ENCODE results near the gene PRR12. TPM values are rescaled to one million over a fixed set of nuclear protein-coding genes. Genes with fewer than 3 reads are reported as not detected.
"Not testable (repeated sequence)": the region's sequence is repeated elsewhere in the genome, so short reads cannot be mapped to it uniquely, and the experiment has no call there.

PRR12 gene
- total RNA-seq, 1 experiment from 2014 or later: 40.4 TPM

DNA sequence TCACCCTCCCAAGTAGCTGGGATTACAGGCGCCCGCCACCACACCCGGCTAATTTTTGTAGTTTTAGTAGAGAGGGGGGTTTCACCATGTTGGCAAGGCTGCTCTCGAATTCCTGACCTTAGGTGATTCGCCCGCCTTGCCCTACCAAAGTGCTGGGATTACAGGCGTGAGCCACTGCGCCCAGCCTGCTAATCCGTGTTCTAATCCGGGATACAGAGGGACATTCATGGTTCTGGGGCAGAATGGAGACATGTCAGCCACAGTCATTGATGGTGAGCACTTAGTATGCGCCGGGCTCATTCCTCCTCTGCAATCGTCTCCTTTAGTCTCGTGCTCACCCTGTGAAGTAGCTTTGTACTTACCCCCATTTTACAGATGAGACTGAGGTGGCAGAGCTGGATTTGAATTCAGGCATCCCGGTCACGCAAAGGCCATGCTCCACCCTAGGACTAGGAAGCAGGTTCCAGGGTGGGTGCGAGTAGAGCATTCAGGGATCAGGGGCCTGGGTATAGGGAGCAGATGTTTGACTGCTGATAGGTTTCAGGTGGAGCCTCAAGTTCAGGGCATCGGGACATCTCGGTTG, 40.7 kb downstream of the PRR12 start:
- POLR2A ChIA-PET (ENCODE audit: unreplicated experiment): interaction anchor here (0.7 to 1.7 kb wide), 2 partner anchors 8 to 9 kb away, joined by 5 to 12 read pairs; partner anchors contain the start of gene RRAS
- intact Hi-C loops (cut with micrococcal nuclease; ENCODE audit: unreplicated experiment): no loop called here
- no peak for TF ChIP-seq EZH2 (IDR thresholded peaks at IDR 0.05; ENCODE audit: low read depth)
- TF ChIP-seq, protein P1, sequence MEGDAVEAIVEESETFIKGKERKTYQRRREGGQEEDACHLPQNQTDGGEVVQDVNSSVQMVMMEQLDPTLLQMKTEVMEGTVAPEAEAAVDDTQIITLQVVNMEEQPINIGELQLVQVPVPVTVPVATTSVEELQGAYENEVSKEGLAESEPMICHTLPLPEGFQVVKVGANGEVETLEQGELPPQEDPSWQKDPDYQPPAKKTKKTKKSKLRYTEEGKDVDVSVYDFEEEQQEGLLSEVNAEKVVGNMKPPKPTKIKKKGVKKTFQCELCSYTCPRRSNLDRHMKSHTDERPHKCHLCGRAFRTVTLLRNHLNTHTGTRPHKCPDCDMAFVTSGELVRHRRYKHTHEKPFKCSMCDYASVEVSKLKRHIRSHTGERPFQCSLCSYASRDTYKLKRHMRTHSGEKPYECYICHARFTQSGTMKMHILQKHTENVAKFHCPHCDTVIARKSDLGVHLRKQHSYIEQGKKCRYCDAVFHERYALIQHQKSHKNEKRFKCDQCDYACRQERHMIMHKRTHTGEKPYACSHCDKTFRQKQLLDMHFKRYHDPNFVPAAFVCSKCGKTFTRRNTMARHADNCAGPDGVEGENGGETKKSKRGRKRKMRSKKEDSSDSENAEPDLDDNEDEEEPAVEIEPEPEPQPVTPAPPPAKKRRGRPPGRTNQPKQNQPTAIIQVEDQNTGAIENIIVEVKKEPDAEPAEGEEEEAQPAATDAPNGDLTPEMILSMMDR (conservative IDR thresholded peaks at IDR 0.05): no peak
- Histone ChIP-seq H3K4me2 (no peak overlapping the region), H3K27me3 (ENCODE audit: insufficient read depth, low read depth) (no peaks in the 10 kb centered on the region), H3K9me3 (ENCODE audit: insufficient read depth, low read depth) (no peaks in the 10 kb centered on the region), H3K27ac (no peak overlapping the region), H3K79me2 (ENCODE audit: low read depth) (no peaks in the 10 kb centered on the region), H2AFZ (no peak overlapping the region), H3F3A (ENCODE audit: insufficient read depth, low read depth) (peaks cover 39% of the 10 kb centered on the region), H3K4me3 (no peak overlapping the region), H3K36me3 (ENCODE audit: low read depth) (peaks cover 4% of the 10 kb centered on the region; the same call in 1 of the 2 replicates), H3K4me1 (replicated peaks; ENCODE audit: insufficient read depth) (no peaks in the 10 kb centered on the region), H3K9me2 (ENCODE audit: insufficient read depth) (no peaks in the 10 kb centered on the region), H4K20me1 (ENCODE audit: insufficient read depth) (peaks cover 4% of the 10 kb centered on the region)
- BruUV-seq (replicated peaks): TSS peak; percentile 4
- DNase-seq: no peak
- CTCF ChIA-PET: no interaction called here

DNA sequence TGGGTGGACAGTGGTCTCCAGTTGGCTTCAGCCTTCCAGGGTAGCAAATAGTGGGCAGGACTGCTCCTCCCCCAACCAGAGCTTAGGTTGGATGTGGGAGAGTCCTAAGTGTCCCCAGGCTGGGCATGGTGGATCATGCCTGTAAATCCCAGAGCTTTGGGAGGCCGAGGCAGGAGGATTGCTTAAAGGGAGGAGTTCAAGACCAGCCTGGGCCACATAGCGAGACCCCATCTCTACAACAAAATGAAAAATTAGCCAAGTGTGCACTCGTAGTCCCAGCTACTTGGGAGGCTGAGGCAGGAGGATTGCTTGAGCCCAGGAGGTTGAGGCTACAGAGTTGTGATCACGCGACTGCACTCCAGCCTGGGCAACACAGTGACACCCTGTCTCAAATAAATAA, 41.6 kb downstream of the PRR12 start:
- POLR2A ChIA-PET (ENCODE audit: unreplicated experiment): interaction anchor here (0.7 kb wide), 1 partner anchor 8 kb away, joined by 5 read pairs; no protein-coding TSS in a partner anchor

DNA sequence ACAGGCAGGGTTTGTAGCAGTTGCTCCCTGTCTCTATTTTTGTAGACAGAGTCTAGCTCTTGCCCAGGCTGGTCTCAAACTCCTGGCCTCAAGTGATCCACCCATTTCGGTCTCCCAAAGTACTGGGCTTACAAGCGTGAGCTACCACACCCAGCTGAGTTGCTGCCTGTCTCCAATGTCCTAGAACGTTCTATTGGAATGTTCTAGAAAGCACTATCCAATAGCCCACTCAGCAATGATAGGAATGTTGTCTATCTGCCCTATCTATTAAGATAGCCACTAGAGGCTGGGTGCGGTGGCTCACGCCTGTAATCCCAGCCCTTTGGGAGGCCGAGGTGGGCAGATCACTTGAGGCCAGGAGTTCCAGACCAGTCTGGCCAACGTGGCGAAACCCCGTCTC, 42.3 kb downstream of the PRR12 start:
- H3K27ac ChIP-seq; H4K20me1 ChIP-seq (ENCODE audit: insufficient read depth); H2AFZ ChIP-seq; BruUV-seq (replicated peaks); H3K4me2 ChIP-seq; intact Hi-C loops (cut with micrococcal nuclease; ENCODE audit: unreplicated experiment); POLR2A ChIA-PET (ENCODE audit: unreplicated experiment); H3K9me3 ChIP-seq (ENCODE audit: insufficient read depth, low read depth); H3K79me2 ChIP-seq (ENCODE audit: low read depth); H3K4me3 ChIP-seq; H3K27me3 ChIP-seq (ENCODE audit: insufficient read depth, low read depth); H3K4me1 ChIP-seq (replicated peaks; ENCODE audit: insufficient read depth); H3K36me3 ChIP-seq (ENCODE audit: low read depth); DNase-seq; CTCF ChIA-PET; H3K9me2 ChIP-seq (ENCODE audit: insufficient read depth): not testable (repeated sequence)
- H3F3A ChIP-seq (ENCODE audit: insufficient read depth, low read depth): peaks cover 36% of the 10 kb centered on the region

More for the DNA sequence above, 41.6 kb downstream of the PRR12 start:
- TF ChIP-seq, protein P1 (conservative IDR thresholded peaks at IDR 0.05): no peak
- TF ChIP-seq EZH2 (IDR thresholded peaks at IDR 0.05; ENCODE audit: low read depth): no peak
- Histone ChIP-seq H3K27me3 (ENCODE audit: insufficient read depth, low read depth) (no peaks in the 10 kb centered on the region), H3K9me2 (ENCODE audit: insufficient read depth) (no peaks in the 10 kb centered on the region), H3K9me3 (ENCODE audit: insufficient read depth, low read depth) (no peaks in the 10 kb centered on the region), H3K4me2 (no peak overlapping the region), H3K36me3 (ENCODE audit: low read depth) (peaks cover 4% of the 10 kb centered on the region; the same call in 1 of the 2 replicates), H3K79me2 (ENCODE audit: low read depth) (no peaks in the 10 kb centered on the region), H4K20me1 (ENCODE audit: insufficient read depth) (peaks cover 4% of the 10 kb centered on the region), H3F3A (ENCODE audit: insufficient read depth, low read depth) (peaks cover 35% of the 10 kb centered on the region), H3K27ac (no peak overlapping the region), H3K4me1 (replicated peaks; ENCODE audit: insufficient read depth) (no peaks in the 10 kb centered on the region), H2AFZ (no peak overlapping the region), H3K4me3 (no peak overlapping the region)
- intact Hi-C loops (cut with micrococcal nuclease; ENCODE audit: unreplicated experiment): no loop called here
- BruUV-seq (replicated peaks): no TSS peak
- CTCF ChIA-PET: no interaction called here
- no peak for DNase-seq

Data from PC-9 (cell line).